GM18511 (cell line): ENCODE measurements around the gene ECPAS.
"Not testable (repeated sequence)": the region's sequence is repeated elsewhere in the genome, so short reads cannot be mapped to it uniquely, and the experiment has no call there.

Experiments
- ATAC-seq: cut with Tn5 transposase; IDR thresholded peaks from one replicate; pipeline ENCODE4 v1.9.1; 2021; ENCODE audit warnings: mild to moderate bottlenecking, moderate library complexity; ENCODE audit not compliant: unreplicated experiment

ECPAS gene, protein sequence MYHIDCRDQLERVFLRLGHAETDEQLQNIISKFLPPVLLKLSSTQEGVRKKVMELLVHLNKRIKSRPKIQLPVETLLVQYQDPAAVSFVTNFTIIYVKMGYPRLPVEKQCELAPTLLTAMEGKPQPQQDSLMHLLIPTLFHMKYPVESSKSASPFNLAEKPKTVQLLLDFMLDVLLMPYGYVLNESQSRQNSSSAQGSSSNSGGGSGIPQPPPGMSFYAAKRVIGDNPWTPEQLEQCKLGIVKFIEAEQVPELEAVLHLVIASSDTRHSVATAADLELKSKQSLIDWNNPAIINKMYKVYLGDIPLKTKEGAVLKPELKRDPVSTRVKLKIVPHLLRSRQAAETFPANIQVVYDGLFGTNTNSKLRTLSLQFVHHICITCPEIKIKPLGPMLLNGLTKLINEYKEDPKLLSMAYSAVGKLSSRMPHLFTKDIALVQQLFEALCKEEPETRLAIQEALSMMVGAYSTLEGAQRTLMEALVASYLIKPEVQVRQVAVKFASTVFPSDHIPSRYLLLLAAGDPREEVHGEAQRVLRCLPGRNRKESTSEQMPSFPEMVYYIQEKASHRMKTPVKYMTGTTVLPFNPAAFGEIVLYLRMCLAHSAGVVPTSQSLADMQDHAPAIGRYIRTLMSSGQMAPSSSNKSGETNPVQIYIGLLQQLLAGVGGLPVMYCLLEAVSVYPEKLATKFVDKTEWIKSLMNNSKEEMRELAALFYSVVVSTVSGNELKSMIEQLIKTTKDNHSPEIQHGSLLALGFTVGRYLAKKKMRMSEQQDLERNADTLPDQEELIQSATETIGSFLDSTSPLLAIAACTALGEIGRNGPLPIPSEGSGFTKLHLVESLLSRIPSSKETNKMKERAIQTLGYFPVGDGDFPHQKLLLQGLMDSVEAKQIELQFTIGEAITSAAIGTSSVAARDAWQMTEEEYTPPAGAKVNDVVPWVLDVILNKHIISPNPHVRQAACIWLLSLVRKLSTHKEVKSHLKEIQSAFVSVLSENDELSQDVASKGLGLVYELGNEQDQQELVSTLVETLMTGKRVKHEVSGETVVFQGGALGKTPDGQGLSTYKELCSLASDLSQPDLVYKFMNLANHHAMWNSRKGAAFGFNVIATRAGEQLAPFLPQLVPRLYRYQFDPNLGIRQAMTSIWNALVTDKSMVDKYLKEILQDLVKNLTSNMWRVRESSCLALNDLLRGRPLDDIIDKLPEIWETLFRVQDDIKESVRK (N-terminal part only)

GRCh38 chr9:111483858-111484571, at the start of gene ECPAS:
Gene ECPAS, minus strand, starts transcription at chr9:111484383. Its CDS starts 11,465 bp downstream, at chr9:111472918.
- ATAC-seq, result peak; percentile 60

DNA sequence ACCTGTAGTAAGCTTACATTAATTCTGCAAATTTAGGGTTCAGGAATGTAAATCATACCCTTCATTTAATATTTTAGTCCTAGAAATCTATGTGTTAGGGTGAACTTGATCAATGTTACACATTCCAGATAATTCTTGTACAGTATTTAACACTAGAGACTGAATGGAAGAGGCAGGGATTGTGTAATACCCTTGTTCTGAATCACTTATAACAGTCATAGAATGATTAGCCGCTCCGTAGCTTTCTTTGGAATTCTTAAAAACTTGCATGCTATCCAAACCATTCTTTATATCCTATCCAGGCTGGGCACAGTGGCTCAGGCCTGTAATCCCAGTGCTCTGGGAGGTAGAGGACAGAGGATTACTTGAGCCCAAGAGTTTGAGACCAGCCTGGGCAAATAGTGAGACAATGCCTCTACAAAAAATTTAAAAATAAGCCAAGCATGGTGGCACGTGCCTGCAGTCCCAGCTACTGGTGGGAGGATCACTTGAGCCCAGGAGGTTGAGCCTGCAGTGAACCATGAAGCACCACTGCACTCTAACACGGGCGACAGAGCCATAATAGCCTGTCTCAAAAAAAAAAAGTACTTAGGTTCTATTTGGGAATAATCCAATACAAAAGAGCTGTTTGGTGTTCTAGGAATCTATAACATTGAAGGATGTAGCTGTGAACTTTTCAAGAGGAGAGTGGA, 49.1 kb upstream of the ECPAS start:
- ATAC-seq, result no peak

GRCh38 chr9:111531716-111532115, 47.5 kb upstream of the ECPAS start:
- ATAC-seq, result no peak

DNA sequence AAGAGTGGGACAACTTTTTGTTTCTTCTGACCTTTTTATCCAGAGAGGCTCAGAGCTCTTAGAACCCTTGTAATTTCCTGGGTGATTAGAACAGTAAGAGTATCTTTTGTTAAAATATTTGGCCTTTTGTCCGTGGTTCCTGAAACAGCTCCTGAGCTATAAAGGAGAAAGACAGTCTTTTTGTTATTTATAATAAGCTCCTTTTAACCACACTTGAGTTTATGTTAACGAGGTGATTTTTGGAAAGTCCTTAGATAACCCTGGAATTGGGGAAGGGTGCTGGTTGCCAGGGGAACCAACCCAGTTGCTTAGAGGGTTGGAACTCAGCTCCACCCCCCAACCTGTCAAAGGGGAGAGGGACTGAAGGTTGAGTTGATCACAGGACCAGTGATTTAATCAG, 45.6 kb upstream of the ECPAS start:
- no peak for ATAC-seq

GRCh38 chr9:111527347-111527746, 43.2 kb upstream of the ECPAS start:
- no peak for ATAC-seq

DNA sequence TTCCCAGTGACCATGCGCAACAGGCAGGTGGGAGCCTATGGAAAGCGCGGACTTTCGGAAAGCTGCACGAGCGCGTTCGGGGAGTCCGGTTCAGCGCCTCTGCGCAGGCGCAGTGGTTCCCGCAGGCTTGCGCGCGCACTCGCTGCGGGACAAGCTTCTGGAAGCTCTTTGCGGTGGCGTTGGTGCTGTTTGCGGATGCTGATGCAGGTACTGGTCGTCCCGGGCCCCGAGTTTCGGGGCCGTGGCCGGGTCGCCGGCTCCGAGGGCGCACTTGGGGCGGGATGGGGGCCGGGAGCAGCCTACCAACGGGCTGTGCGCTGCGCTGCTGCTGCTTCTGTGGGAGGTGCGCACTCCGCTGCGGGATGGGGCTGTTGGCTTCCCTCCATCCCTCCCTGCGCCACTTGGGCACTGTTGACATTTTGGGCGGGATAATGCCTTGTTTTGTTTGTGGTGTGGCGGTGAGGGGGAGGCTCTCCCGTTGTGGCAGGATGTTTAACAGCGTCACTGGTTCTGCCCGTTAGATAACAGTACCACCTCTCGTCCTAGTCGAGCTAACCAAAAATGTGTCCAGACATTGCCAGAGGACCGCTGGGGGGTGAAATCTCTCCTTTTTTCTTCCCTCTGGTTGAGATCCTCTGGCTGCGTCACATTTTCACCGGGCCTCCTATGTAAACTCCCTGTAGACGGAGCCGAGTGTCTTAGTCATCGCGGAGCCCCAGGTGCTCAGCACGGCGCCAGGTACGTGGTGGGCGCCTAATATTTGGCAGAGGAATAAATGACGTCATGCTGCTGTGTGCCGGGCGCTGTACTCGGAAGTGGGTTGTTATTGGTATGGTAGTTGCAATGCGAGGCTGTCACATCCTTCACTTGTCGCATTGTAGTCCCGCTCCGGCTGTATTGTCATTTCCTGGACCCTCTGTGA, 41.1 kb upstream of the ECPAS start, which contains the start of gene ZNF483:
ZNF483 (plus strand) TSS at position 124 of the 922 bp plus-strand sequence. CDS start 2,217 bp downstream, outside the sequence.
- no peak for ATAC-seq

- no peak for ATAC-seq
Observed at GRCh38 chr9:111524731-111525055, 40.5 kb upstream of the ECPAS start.

GRCh38 chr9:111516061-111516465, 31.9 kb upstream of the ECPAS start:
- ATAC-seq, result no peak

DNA sequence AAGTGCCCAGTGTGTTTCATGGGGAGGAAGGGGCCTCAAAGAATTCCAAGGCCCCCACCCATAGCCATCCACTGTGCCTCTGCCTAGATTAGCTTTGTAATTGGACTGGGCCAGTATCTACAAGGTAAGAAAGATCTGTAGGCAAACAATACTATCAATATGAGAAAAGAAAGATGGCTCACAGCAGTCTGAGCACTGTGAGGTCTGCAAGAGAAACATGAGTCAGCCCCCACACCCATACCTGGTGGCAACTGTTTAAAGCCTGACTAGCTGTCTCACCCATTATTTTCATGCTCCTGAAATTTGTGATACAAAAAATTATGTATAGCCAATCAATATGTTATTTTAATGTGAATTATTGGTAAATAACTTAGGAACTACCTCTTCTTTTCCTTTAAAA, 30.8 kb upstream of the ECPAS start:
- ATAC-seq, result no peak

GRCh38 chr9:111511581-111511980, 27.4 kb upstream of the ECPAS start:
- not testable (repeated sequence) for ATAC-seq

- ATAC-seq, result no peak
Observed at GRCh38 chr9:111502506-111502905, 18.3 kb upstream of the ECPAS start.

DNA sequence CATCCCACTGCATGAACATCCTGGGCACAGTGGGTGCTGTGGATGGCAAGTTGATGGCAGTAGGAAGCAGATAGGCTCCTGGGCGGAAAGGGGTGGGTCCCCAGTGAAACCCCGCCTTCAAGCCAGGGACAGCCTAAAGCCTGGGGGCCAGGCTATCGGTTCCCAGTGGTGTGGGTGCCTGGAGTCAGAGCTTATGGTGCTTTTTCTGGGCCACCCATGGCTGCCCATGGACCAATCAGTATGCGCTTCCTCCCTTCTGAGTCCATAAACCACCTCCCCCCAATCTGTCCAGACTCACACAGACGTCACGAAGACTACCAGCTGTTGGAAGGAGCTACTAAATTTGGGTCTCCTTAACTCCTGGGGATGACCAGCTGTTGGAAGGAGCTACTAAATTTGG, 17.5 kb upstream of the ECPAS start:
- ATAC-seq, result no peak

DNA sequence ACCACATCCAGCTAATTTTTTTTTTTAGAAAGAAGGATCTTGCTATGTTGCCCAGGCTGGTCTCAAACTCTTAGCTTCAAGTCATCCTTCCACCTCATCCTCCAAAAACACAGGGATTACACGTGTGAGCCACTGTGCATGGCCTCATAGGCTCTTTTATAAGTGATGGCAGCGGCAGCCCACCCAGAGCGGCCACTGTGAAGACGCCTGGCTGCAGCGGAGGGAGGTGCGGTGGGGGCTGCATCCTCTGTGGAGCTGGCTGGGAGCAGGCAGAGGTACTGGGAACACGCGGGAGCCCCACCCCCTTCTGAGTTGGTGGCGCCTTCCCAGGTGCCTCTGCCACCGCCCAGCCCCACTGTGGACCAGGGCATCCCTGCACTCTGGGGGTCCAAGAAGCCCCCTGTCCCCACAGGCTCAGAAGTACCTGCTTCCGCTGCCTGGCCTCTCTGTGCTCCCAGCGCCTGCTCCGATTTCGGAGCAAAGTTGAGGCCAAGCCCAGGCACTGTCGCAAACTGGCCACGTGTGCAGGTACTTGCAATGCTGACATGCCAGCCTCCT, 16.9 kb upstream of the ECPAS start:
- ATAC-seq, result no peak

DNA sequence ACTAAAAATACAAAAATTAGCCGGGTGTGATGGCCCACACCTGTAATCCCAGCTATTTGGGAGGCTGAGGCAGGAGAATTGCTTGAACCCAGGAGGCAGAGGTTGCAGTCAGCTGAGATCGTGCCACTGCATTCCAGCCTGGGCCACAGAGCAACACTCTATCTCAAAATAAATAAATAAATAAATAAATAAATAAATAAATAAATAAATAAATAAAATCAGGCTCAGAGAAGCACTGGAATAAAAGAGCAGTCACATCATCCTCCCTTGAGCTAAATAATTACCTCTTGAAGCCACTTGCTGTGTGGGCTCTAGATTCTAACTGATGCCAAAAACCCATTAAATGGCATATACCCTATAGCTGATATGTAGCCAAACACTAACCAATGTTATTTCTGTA, 13.0 kb upstream of the ECPAS start:
- ATAC-seq, result not testable (repeated sequence)

DNA sequence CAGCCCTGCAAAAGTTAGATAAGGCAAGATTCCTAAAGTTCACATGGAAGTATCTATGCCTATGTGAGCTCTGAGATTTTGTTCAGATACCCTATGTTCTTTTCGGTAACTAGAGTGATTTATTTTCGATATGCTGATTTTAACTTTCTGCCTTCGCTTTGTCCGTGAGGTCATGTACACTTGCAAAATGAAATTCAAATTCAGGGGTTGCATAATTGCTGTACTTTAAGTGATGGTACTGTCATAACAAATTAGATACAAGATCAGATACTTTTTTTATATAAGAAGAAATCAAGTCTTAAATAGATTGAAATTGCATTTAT, 350 bp upstream of the ECPAS start:
- ATAC-seq, result no peak

- peak; percentile 45 for ATAC-seq
Observed at GRCh38 chr9:111483439-111483857, 735 bp downstream of the ECPAS start.

DNA sequence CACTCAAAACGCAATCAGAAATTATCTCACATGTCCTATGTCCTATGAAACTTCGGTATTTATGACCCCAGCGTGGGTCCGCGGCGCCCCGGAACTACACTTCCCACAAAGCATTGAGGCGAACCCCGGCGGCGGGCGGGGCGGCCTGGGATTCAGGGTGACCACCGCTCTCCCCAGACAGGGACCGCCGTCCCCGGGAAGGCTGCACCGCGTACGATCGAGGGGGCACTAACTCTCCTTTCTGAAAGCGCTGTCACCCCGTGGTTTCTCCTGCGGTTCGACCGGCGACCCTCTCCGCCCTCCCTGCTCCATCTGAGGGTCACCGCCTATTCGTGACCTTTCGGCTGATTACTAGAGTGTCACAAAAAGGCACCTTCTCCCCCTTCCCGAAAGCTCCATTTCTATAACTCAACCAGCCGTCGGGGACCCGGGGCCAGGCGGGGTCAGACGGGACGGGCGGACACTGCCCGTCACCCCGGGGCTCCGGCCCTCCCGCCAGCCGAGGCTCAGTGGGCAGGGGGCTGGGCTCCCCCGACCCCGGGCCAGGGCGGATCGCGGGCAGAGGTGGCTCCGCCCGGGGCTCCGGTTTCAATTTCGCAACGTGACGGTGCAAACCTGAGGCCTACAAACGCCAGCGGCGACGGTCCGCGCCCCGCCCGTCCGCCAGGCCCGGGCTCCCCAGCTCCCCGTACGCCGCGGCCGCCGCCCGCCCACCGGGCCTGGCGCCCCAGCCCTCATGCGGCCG, 1.3 kb downstream of the ECPAS start:
- peak; percentile 66 for ATAC-seq
